ENCODE measurements around the gene F12.

GRCh38 chr5:177414481-177414880, 5.1 kb upstream of the F12 start:
- TF ChIP-seq CTCF (tag by site-specific recombination; IDR thresholded peaks at IDR 0.05): no peak
- no peak for TF ChIP-seq ZNF830 (tag by site-specific recombination; IDR thresholded peaks at IDR 0.05; ENCODE audit: low read depth)
- TF ChIP-seq ZSCAN18 (tag by site-specific recombination; IDR thresholded peaks at IDR 0.05): no peak
- no peak for TF ChIP-seq ZNF558 (tag by site-specific recombination; IDR thresholded peaks at IDR 0.05)
- TF ChIP-seq PBX3 (CRISPR knock-in tag; IDR thresholded peaks at IDR 0.05): no peak
- no peak for TF ChIP-seq MZF1 (tag by site-specific recombination; IDR thresholded peaks at IDR 0.05; ENCODE audit: borderline replicate concordance)
- no peak for TF ChIP-seq ZNF214 (tag by site-specific recombination; IDR thresholded peaks at IDR 0.05; ENCODE audit: borderline replicate concordance)
- TF ChIP-seq ZNF121 (tag by site-specific recombination; IDR thresholded peaks at IDR 0.05): no peak

All from HEK293 (cell line).